ENCODE measurements around the gene AVEN.

AVEN gene

DNA sequence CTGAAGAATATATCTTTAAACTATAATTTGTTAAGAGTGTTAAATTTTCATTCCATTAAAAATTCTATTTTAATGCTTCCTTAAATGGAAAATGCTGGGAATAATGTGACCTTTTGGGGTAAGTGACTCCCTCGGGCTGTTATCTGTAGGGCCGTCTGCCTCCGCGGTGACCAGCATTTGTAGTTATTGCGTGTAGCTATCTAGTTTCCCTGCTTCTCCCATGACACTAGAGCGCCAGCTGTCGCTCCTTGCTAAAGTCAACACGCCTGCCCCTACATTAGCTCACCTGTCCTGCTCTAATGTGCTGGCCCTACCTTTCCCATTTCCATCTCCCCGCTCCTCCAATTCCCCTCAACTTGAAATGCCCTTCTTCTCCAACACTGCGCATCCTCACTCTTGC, 83.1 kb downstream of the AVEN start:
- Histone ChIP-seq H3K27me3 (no peaks in the 10 kb centered on the region), H3K4me1 (no peaks in the 10 kb centered on the region), H3K9me3 (no peaks in the 10 kb centered on the region), H3K36me3 (no peaks in the 10 kb centered on the region), H3K4me3 (no peak overlapping the region), H3K27ac (no peak overlapping the region)
- TF ChIP-seq, protein P1, sequence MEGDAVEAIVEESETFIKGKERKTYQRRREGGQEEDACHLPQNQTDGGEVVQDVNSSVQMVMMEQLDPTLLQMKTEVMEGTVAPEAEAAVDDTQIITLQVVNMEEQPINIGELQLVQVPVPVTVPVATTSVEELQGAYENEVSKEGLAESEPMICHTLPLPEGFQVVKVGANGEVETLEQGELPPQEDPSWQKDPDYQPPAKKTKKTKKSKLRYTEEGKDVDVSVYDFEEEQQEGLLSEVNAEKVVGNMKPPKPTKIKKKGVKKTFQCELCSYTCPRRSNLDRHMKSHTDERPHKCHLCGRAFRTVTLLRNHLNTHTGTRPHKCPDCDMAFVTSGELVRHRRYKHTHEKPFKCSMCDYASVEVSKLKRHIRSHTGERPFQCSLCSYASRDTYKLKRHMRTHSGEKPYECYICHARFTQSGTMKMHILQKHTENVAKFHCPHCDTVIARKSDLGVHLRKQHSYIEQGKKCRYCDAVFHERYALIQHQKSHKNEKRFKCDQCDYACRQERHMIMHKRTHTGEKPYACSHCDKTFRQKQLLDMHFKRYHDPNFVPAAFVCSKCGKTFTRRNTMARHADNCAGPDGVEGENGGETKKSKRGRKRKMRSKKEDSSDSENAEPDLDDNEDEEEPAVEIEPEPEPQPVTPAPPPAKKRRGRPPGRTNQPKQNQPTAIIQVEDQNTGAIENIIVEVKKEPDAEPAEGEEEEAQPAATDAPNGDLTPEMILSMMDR (IDR thresholded peaks at IDR 0.05): no peak
- DNase-seq: no peak
- intact Hi-C loops (cut with DNase I; ENCODE audit: low total_unique reads): no loop called here

DNA sequence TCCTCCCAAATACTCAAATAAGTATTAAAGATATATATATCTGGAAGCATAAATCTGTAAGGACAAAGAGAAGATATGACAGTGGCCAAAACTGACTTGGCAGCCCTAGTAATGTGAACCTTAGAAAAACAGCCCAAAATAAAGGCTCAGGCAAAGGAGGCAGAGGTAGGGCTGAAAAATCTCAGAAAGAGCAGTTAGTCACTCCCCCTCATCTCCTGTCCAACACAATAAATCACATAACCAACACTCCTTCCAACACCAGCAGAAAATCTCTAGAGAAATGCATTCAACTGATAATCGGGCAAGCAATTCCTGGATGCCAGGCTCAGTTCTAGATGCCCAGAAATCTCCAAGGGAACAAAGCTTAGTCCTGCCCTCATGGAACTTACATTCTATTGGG, 92.9 kb downstream of the AVEN start:
- TF ChIP-seq, protein P1 (IDR thresholded peaks at IDR 0.05): no peak
- no peak overlapping the region for H3K4me3 ChIP-seq
- H3K27ac ChIP-seq: no peak overlapping the region
- no peaks in the 10 kb centered on the region for H3K4me1 ChIP-seq
- no peaks in the 10 kb centered on the region for H3K9me3 ChIP-seq
- no peaks in the 10 kb centered on the region for H3K36me3 ChIP-seq
- DNase-seq: no peak
- intact Hi-C loops (cut with DNase I; ENCODE audit: low total_unique reads): no loop called here
- no peaks in the 10 kb centered on the region for H3K27me3 ChIP-seq

DNA sequence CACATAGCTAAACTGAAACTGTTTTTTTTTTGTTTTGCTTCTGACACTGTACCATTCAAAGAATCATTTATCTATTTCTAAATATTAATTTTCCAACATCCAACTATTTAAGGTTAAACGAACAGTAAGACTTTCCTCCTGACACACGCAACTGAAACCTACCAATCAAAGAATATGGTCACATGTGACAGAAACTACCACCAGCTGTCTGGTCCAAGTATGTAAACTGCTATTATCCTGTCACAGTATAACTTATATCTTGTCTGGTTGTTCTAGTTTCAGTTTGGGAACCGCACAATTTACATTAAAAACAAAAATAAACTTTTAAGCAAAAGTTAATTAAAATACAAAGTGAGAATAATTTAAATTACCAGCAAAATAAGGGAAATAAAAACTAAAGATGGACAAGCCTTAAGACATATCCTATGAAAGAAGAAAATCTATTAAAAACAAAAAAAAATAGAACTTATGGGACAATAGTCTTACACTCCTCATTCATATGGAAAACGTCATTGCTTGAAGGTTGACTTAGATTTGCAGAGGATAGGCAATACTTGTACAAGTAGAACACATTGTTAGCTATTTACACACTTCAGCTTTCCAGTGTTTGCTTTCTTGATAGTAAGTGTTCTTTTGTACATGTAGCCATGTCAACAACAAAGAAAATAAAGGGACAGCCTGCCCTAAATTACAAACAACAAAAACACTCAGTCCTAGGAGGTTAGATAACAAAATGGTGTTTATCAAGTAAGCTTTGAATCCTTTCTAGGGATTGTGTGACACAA, 97.5 kb downstream of the AVEN start:
- Histone ChIP-seq H3K4me1 (no peaks in the 10 kb centered on the region), H3K4me3 (no peak overlapping the region), H3K9me3 (no peaks in the 10 kb centered on the region), H3K27ac (no peak overlapping the region), H3K36me3 (no peaks in the 10 kb centered on the region), H3K27me3 (no peaks in the 10 kb centered on the region)
- intact Hi-C loops (cut with DNase I; ENCODE audit: low total_unique reads): no loop called here
- no peak for DNase-seq
- TF ChIP-seq, protein P1 (IDR thresholded peaks at IDR 0.05): no peak

DNA sequence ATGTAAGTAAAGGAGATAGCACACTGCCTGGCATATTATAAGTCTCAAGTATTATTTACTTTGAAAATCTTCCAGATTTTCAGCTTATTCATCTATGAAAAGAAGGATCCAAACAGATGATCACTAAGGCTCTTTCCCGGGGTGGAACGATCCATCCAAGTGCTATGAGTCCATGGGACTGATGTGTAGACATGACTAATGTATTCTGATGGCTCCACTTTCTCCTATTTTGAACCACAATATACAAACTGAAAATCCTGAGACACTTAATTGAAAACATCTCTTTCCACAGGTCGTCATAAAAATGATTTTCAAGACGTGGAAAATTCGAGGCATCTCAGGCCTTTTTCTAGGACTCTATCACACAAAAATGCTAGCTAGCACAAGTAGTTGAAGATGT, 104.1 kb downstream of the AVEN start:
- Histone ChIP-seq H3K27me3 (no peaks in the 10 kb centered on the region), H3K27ac (no peak overlapping the region), H3K4me3 (no peak overlapping the region), H3K9me3 (no peaks in the 10 kb centered on the region), H3K36me3 (no peaks in the 10 kb centered on the region), H3K4me1 (peaks cover 0 to 4% (median 3%) of the 10 kb centered on the region in 4 donors)
- intact Hi-C loops (cut with DNase I; ENCODE audit: low total_unique reads): no loop called here
- no peak for DNase-seq
- TF ChIP-seq, protein P1 (IDR thresholded peaks at IDR 0.05): no peak

DNA sequence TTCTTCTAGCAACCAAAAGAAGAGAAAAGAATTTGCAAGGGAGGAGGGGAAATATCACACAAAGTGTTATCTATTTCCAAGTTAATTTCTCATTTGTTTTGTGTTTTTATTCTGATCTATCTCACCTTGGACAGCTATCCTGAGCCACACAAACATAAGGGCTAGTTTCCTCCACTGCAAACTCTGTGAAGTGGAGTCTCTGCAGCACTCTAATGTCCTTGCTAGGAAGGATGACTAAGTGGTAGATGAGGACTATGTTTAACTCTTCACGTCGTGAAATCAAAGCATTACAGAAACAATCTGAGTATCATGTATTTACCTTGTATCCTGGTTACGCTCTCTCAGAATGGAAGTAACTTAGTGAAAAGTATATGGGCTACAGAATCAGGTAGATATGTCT, 104.6 kb downstream of the AVEN start:
- intact Hi-C loops (cut with DNase I; ENCODE audit: low total_unique reads): no loop called here
- DNase-seq: no peak
- Histone ChIP-seq H3K9me3 (no peaks in the 10 kb centered on the region), H3K27ac (no peak overlapping the region), H3K4me3 (no peak overlapping the region), H3K36me3 (no peaks in the 10 kb centered on the region), H3K27me3 (no peaks in the 10 kb centered on the region), H3K4me1 (peaks cover 0 to 4% (median 3%) of the 10 kb centered on the region in 4 donors)
- TF ChIP-seq, protein P1 (IDR thresholded peaks at IDR 0.05): no peak

Measured in tibial artery (tissue), 4 donors.